ENCODE measurements around the gene MDM4.

GRCh38 chr1:204572923-204573922 lies 57.0 kb downstream of the MDM4 start:
- TF ChIP-seq CTCF (IDR thresholded peaks at IDR 0.05), result no peak
- TF ChIP-seq EP300 (IDR thresholded peaks at IDR 0.05), result no peak
